AG04450 (cell line): ENCODE data around the gene SFMBT2. TPM values are rescaled to one million over a fixed set of nuclear protein-coding genes. Genes with fewer than 3 reads are reported as not detected.

Experiments used
- CTCF ChIA-PET: fragments of 300-600, 350-600 bp; formaldehyde crosslinking; extraction: SDS; loops from one replicate; lab custom pipeline; 2022; ENCODE audit warnings: antibody characterized with exemption, inconsistent platforms; lab: Charles Lee
- POLR2A ChIA-PET: fragments of 350-600 bp; formaldehyde crosslinking; extraction: SDS; loops from one replicate; lab custom pipeline; 2021; ENCODE audit warnings: antibody characterized with exemption, inconsistent platforms; lab: Yijun Ruan, JAX
- DNase-seq: peaks from one replicate; pipeline ENCODE4 v3.0.0-alpha.2; 2011; ENCODE audit warnings: low read depth, low spot score
- H3K27ac ChIP-seq: one replicate; pipeline ENCODE4 v1.5.1; 2012; ENCODE audit warnings: low read depth, low read length, control low read depth
- H3K27me3 ChIP-seq: one replicate; pipeline ENCODE4 v1.6.0; 2012; ENCODE audit warnings: low read length; ENCODE audit not compliant: control insufficient read depth, insufficient read depth
- H3K4me3 ChIP-seq: 2 replicates; pipeline ENCODE4 v1.5.1; 2011; ENCODE audit warnings: mild to moderate bottlenecking, low read depth, low read length, control low read depth
- H3K9me3 ChIP-seq: 2 replicates; pipeline ENCODE4 v1.5.1; 2012; ENCODE audit warnings: low read length; ENCODE audit not compliant: control insufficient read depth, insufficient read depth
- polyA plus RNA-seq: library from polyadenylated mRNA; depleted of rRNA; stranded (reverse); fragments of >200 nt; gene quantifications from 2 replicates; pipeline ENCODE4 v1.2.3, GENCODE V29; 2011
- TF ChIP-seq, protein P1 (sequence below): IDR thresholded peaks from 2 replicates; pipeline ENCODE4 v1.5.1; 2011; ENCODE audit warnings: low read depth, low read length, control low read depth, inconsistent platforms

SFMBT2 gene
- polyA plus RNA-seq, 1 experiment = 1.4 TPM

- POLR2A ChIA-PET = no interaction called here
- no peak for DNase-seq
- no peak overlapping the region for H3K27ac ChIP-seq
- no peaks in the 10 kb centered on the region for H3K27me3 ChIP-seq
- H3K4me3 ChIP-seq = no peak overlapping the region
- H3K9me3 ChIP-seq = no peaks in the 10 kb centered on the region
- TF ChIP-seq, protein P1, sequence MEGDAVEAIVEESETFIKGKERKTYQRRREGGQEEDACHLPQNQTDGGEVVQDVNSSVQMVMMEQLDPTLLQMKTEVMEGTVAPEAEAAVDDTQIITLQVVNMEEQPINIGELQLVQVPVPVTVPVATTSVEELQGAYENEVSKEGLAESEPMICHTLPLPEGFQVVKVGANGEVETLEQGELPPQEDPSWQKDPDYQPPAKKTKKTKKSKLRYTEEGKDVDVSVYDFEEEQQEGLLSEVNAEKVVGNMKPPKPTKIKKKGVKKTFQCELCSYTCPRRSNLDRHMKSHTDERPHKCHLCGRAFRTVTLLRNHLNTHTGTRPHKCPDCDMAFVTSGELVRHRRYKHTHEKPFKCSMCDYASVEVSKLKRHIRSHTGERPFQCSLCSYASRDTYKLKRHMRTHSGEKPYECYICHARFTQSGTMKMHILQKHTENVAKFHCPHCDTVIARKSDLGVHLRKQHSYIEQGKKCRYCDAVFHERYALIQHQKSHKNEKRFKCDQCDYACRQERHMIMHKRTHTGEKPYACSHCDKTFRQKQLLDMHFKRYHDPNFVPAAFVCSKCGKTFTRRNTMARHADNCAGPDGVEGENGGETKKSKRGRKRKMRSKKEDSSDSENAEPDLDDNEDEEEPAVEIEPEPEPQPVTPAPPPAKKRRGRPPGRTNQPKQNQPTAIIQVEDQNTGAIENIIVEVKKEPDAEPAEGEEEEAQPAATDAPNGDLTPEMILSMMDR = no peak
- CTCF ChIA-PET = no interaction called here
These were observed 208.0 kb downstream of the SFMBT2 start for GRCh38 chr10:7202793-7203355.

DNA sequence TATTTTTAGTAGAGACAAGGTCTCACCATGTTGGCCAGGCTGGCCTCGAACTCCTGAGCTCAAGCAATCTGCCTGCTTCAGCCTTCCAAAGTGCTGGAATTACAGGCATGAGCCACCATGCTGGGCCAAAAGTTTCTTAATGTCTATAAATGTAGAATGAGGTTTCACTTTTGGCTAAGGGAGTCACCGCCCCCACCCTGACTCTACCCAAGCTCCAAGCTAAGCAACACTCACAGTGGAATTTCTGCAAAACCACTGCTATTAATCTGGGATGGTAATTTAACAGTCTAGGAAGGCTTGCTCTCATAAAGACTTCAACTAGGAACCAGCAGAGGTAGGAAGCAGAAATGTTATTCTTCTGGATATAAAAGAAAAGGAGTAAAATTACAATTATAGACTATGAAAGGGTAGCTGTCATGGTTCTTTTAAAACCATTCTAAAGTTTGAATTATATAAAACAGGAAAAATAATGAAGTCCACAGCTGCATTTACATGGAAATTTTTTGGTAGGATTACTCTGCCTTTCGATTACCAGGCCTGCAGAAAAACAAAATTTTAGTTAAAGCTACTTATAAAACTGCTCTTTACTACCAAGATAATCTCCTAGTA lies 211.6 kb downstream of the SFMBT2 start:
- peaks cover 3% of the 10 kb centered on the region; the same call in 1 of the 2 replicates for H3K9me3 ChIP-seq
- peak; percentile 3 for DNase-seq
- CTCF ChIA-PET = no interaction called here
- no peaks in the 10 kb centered on the region for H3K27me3 ChIP-seq
- H3K27ac ChIP-seq = no peak overlapping the region
- POLR2A ChIA-PET = no interaction called here
- H3K4me3 ChIP-seq = no peak overlapping the region
- TF ChIP-seq, protein P1 = no peak

DNA sequence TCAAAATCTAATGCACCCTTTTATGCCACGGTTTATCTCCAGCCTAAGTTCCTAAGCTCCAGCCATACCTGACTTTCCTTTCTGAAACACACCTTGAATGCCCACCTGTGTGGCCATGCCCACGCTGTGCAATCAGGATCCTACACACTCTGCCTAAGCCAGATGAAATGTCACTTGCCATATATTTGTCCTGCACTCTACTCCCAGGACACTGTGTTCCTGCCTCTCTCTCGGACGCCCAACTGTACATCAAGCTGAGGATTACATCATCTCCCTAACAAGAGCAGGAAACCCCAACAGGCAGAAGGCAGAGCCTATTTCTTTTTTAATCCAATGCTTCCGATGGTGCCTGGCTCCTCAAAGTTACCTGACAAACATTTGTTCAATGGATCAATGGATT lies 214.6 kb downstream of the SFMBT2 start:
- Histone ChIP-seq H3K27me3 (no peaks in the 10 kb centered on the region), H3K9me3 (peaks cover 6% of the 10 kb centered on the region), H3K4me3 (no peak overlapping the region), H3K27ac (no peak overlapping the region)
- CTCF ChIA-PET = no interaction called here
- POLR2A ChIA-PET = no interaction called here
- DNase-seq = no peak
- TF ChIP-seq, protein P1 = no peak

GRCh38 chr10:7195118-7195517 lies 215.7 kb downstream of the SFMBT2 start:
- no peak overlapping the region for H3K4me3 ChIP-seq
- peaks cover 6% of the 10 kb centered on the region for H3K9me3 ChIP-seq
- TF ChIP-seq, protein P1 = no peak
- CTCF ChIA-PET = no interaction called here
- H3K27ac ChIP-seq = no peak overlapping the region
- H3K27me3 ChIP-seq = no peaks in the 10 kb centered on the region
- POLR2A ChIA-PET = no interaction called here
- DNase-seq = no peak

DNA sequence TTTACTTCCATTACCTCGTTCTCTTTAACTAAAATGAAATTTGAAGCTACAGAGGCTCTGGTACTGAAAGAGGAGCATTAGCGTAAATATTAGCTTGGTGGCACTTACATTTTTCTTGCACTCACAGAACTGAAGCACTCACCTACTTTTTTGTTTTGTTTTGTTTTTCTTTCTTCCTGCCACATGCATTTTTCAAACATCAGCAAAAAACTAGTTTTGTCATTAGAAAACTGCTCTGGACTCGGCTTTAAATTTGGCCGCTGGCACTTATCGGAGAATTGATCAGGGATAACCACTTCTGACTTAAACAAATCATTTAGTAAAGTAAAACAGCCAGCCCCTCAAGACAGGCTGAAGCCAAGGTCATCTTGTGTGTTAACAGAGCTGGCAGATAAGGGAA lies 216.3 kb downstream of the SFMBT2 start:
- H3K9me3 ChIP-seq = peaks cover 6% of the 10 kb centered on the region
- POLR2A ChIA-PET = no interaction called here
- H3K27ac ChIP-seq = no peak overlapping the region
- TF ChIP-seq, protein P1 = no peak
- no peak for DNase-seq
- H3K27me3 ChIP-seq = no peaks in the 10 kb centered on the region
- CTCF ChIA-PET = no interaction called here
- H3K4me3 ChIP-seq = no peak overlapping the region
